A549 treated with AZD9567 at 1 μM for 4 hours (cell line): Measurements from ENCODE around the gene CDHR3. TPM values are rescaled to one million over a fixed set of nuclear protein-coding genes. Genes with fewer than 3 reads are reported as not detected.

Source experiments
- total RNA-seq: library from RNA; stranded (reverse); fragments of 200-300 nt; extraction: Qiagen RNA extraction; gene quantifications from 5 replicates; pipeline ENCODE4 v1.2.3, GENCODE V29; 2022; ENCODE audit not compliant: insufficient read depth

The CDHR3 gene
- total RNA-seq = 3.9 to 4.4 TPM (median 4.2 TPM) in 5 replicates

DNA sequence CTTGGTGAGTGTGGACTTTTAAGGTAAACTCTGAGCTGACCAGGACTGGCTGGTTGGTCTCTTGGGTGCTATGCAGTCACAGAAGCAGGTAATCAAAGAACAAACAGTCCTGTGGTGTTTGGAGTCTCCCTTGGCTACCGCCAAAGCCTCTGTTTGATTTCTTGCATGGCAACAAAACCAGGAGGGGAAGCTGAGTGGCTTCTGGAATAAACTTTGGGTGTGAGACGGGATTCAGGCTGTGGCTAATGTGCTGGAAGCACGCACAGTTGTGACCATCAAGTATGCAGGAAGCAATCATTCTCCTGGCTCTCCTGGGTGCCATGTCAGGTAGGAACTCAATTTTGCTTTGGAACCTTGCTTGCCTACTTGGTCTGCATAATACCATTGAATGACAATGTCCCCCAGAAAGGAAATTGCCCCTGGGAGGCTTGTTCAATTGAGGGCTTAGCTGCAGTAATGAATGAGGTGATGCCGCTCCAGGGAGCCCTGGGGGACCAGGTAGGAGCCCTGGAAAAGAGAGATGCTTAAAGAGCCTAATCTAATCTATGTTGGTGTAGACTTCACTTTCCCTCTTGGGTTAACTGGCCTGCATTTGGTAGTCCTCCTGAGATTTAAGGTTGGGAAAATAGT is at the start of gene CDHR3:
Gene CDHR3 (plus strand): TSS at position 227 of the 630 bp plus-strand sequence. CDS start 55 bp downstream, at position 282.

Other genes starting within 250 kb of the CDHR3 start
- gene ATXN7L1, start 86.7 kb upstream of the CDHR3 start, total RNA-seq = 3.6 to 5.4 TPM (median 5.0 TPM) in 5 replicates
- gene SYPL1, start 149.0 kb downstream of the CDHR3 start, total RNA-seq = 79.7 to 109 TPM (median 96.1 TPM) in 5 replicates